Urinary bladder (tissue), 4 donors: ENCODE data around the gene ZNF154. TPM values are rescaled to one million over a fixed set of nuclear protein-coding genes. Genes with fewer than 3 reads are reported as not detected.
A peak's percentile ranks its signal among the peaks of the same experiment; 100 is the strongest.

Experiments used
- DNase-seq: peaks from one replicate; pipeline ENCODE4 v3.0.0-alpha.2; 2015; ENCODE audit errors: extremely low spot score
- H3K27ac ChIP-seq: one replicate; pipeline ENCODE4 v1.5.1; 2013; ENCODE audit warnings: low read depth, mild to moderate bottlenecking, moderate library complexity
- H3K36me3 ChIP-seq: one replicate; pipeline ENCODE4 v1.6.1; 2013; ENCODE audit warnings: mild to moderate bottlenecking, moderate library complexity; ENCODE audit not compliant: insufficient read depth
- H3K4me1 ChIP-seq: one replicate; pipeline ENCODE4 v1.6.1; 2013; ENCODE audit warnings: mild to moderate bottlenecking, moderate library complexity; ENCODE audit not compliant: insufficient read depth
- H3K4me3 ChIP-seq: one replicate; pipeline ENCODE4 v1.5.1; 2013; ENCODE audit warnings: low read depth, low read length
- WGBS: extraction: QIAGEN DNeasy Blood & Tissue Kit; methylation state at CpG from one replicate; pipeline ENCODE4 v1.1.7; 2013; 5-methylcytosine and 5-hydroxymethylcytosine counted together
- polyA plus RNA-seq: library from polyadenylated mRNA; stranded (reverse); fragments of 200-250 nt; gene quantifications from one replicate; pipeline ENCODE4 v1.2.3, GENCODE V29; 2013
- total RNA-seq: library from RNA; depleted of rRNA; stranded (reverse); fragments of >200 nt; gene quantifications from one replicate; pipeline ENCODE4 v1.2.3, GENCODE V29; 2014
- donor health status: healthy with polysubstance abuse.
- donor health status: healthy.

ZNF154 gene
- total and polyA plus RNA-seq, 2 donors = 7.4 to 29.3 TPM

DNA sequence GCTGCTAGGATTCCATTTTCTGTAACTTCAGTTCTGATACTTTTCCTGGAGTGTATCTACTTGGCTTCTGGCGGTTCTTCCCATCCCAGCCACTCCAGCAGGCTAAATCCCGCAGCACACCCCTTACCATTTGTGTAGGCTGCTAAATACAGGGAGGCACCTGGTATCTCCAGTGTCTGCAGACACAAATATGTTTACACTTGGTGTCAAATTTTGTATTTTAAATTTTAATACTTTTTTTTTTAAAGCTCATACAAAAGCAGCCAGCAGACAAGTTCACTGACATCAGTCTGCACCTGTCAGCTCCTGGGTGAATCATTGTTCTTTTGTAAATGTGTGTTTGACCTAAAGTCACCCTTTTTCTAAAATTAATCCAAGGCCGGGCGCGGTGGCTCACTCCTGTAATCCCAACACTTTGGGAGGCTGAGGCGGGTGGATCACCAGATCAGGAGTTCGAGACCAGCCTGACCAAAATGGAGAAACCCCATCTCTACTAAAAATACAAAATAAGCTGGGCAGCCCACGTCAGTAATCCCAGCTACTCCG, 43.7 kb downstream of the ZNF154 start:
- no peak overlapping the region for H3K4me3 ChIP-seq
- no peaks in the 10 kb centered on the region for H3K4me1 ChIP-seq
- H3K36me3 ChIP-seq = no peaks in the 10 kb centered on the region
- WGBS = 79% methylated on average over 9 of the region's 9 CpGs
- no peak overlapping the region for H3K27ac ChIP-seq
- no peak for DNase-seq

DNA sequence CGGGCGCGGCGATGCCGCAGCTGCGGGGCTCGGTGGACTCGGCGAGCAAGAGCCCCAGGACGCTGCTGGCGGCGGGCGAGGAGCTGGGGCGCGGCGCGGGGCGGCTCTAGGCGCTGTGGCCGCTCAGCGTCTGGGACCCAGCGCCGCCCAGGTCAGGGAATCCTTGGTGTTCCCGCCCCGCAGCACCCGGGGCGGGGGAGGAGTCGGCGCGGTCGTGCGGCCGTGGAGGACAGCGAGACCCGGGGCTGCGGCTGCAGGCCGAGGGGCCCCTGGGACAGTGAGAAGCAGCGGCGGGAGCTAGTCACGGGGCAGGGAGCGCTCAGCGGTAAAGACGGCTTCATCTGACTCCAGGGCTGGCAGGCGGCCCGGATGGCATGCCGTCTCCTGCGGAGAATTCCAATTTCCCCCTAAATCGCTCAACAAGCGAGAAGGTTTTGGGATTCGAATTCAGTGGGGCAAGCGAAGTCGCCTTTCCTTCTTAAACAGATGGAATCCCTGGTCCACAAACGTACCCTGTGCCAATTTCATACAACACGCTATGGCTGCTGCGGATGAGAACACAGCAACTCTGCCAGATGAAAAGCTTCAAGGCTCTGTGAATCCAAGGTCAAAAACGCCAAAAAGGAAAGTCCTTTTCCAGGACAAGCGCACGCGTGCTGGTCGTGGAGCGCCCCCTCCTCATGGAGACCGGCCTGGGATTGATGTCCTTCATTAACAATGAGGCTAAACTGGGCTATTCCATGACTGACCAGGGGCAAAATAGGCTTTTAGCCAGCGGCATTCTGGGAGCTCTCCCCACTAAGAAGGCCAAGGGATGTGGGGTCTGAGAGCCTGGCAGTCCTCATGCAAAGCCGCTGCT, 44.5 kb downstream of the ZNF154 start:
- peak; percentile 23 for DNase-seq
- H3K27ac ChIP-seq = peak overlapping the region; percentile 77
- no peaks in the 10 kb centered on the region for H3K4me1 ChIP-seq
- no peaks in the 10 kb centered on the region for H3K36me3 ChIP-seq
- H3K4me3 ChIP-seq = peak overlapping the region; percentile 51
- 2% methylated on average over 64 of the region's 64 CpGs for WGBS

DNA sequence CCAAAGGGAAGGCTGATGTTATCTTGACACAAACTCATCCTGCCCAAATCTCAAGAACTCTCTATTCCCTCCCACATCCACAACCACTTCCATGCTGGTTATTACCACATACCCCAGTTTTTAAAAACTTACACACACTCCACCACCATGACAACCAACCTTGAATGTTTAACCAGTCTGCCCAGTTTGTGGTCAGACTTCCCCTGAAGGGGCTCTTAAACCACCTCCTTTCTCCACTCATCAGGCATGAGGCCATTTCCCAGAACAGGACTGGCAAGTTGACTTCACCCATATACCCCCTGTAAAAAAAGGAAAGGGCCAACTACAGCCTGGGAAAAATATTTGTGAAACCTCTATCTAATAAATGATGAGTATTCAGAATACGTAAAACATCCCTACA, 52.7 kb downstream of the ZNF154 start:
- no peak for DNase-seq
- 79% methylated on average over 1 of the region's 1 CpG for WGBS
- Histone ChIP-seq H3K4me3 (no peak overlapping the region), H3K4me1 (peaks cover 2% of the 10 kb centered on the region), H3K27ac (no peak overlapping the region), H3K36me3 (no peaks in the 10 kb centered on the region)

DNA sequence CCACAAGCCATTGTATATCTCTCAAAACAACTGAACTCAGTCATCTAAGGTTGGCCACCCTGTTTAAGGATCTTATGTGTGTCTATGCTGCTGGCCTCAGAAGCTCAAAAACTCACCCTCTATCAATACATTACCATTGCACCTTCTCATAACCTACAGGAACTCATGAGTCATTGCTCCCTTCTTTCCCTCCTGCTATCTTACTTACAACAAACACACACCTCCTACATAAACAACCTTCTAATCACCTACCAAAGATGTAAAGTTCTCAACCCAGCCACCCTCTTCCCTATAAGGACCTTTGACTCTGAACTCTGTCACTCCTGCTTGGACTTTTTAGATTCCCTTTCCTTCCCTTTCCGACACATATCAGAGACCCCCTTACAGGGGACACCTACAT, 53.6 kb downstream of the ZNF154 start:
- Histone ChIP-seq H3K36me3 (no peaks in the 10 kb centered on the region), H3K4me3 (no peak overlapping the region), H3K27ac (no peak overlapping the region), H3K4me1 (peaks cover 2% of the 10 kb centered on the region)
- WGBS = 40% methylated on average over 1 of the region's 1 CpG
- no peak for DNase-seq

DNA sequence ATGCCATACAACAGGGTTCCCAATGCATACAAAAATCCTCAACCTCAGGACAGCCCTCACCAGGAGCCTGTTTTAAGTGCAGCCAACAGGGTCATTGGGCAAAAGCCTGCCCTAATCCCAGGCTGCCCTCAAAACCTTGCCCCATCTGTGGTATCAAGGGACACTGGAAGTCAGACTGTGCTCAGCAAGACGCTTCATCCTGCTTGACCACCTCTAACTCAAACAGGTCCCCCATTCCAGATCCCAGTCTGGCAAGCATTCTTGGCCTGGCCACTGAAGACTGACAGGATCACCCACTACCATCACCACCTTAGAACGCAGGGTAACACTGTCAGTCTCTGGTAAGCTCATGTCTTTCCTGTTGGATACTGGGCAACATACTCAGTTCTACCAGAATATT, 55.3 kb downstream of the ZNF154 start:
- H3K4me3 ChIP-seq = no peak overlapping the region
- no peak for DNase-seq
- H3K36me3 ChIP-seq = no peaks in the 10 kb centered on the region
- H3K27ac ChIP-seq = no peak overlapping the region
- peaks cover 2% of the 10 kb centered on the region for H3K4me1 ChIP-seq
- WGBS = 83% methylated on average over 2 of the region's 2 CpGs

DNA sequence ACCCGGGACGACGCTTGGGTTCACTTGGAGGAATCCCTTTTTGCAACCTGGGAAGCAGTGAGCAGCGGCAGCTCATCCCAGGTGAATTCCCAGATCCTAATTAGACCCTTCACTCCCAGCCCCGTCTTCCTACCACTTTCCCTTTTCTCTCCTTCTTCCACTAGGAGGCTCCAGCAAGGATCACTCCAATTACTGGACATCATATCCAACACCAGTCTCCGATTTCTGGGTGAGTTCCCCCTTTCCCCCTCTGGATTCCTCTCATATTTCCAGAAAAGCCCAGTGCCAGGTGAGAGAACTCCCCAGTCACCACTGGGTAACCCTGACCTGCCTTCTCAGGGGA, 57.4 kb downstream of the ZNF154 start:
- H3K4me1 ChIP-seq = peaks cover 2% of the 10 kb centered on the region

DNA sequence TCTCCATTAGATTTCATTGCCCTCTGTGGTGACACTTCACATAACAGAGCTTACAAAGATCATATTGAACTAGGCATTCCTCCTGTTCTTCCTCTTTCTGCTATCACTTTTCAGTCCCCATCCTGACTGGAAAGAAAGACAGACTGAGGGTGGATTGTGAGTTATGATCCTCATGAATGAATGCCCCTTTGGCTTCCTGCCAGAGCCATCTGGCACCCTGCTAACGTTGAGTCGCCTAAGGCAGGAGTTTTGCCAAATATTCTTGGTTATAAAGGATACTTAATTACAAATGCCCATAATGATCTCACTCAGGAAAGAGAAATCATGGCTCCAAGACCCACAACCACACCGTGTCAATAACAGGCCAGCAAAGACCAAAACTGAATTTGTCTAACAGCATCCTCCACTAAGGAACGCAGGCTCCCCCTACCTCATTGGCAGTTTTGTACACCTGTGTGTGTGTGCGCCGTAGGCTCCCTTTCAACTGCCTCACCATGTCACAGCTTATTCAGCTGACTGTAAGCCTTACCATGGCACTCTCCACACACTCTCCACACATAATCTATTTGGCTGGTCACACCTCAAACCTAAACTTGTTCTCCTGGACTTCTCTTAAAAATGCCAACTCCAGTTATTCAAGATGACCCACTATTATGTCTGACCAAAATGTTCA, 60.5 kb downstream of the ZNF154 start:
- no peak for DNase-seq
- no peak overlapping the region for H3K27ac ChIP-seq
- H3K4me1 ChIP-seq = peaks cover 2% of the 10 kb centered on the region
- no peak overlapping the region for H3K4me3 ChIP-seq
- H3K36me3 ChIP-seq = no peaks in the 10 kb centered on the region
- 61% methylated on average over 6 of the region's 6 CpGs for WGBS

More for the DNA sequence above, 57.4 kb downstream of the ZNF154 start:
- Histone ChIP-seq H3K27ac (peak overlapping the region; percentile 54), H3K4me3 (peak overlapping the region; percentile 4), H3K36me3 (no peaks in the 10 kb centered on the region)
- WGBS = 43% methylated on average over 6 of the region's 6 CpGs
- DNase-seq = no peak

Other genes with a start within 250 kb of the ZNF154 start
- 25.6 TPM for gene ZNF772, start 231.6 kb downstream of the ZNF154 start, total RNA-seq
- 3.9 TPM for gene ZNF772, start 231.6 kb downstream of the ZNF154 start, polyA plus RNA-seq
- gene ZNF419, start 221.5 kb downstream of the ZNF154 start, total RNA-seq = 16.1 TPM
- 8.0 TPM for gene ZNF419, start 221.5 kb downstream of the ZNF154 start, polyA plus RNA-seq
- gene ZNF773, start 209.3 kb downstream of the ZNF154 start, total RNA-seq = 13.4 TPM
- 7.1 TPM for gene ZNF773, start 209.3 kb downstream of the ZNF154 start, polyA plus RNA-seq
- 14.8 TPM for gene ZNF549, start 181.8 kb downstream of the ZNF154 start, total RNA-seq
- 4.6 TPM for gene ZNF549, start 181.8 kb downstream of the ZNF154 start, polyA plus RNA-seq
- 15.3 TPM for gene ZNF550, start 149.3 kb downstream of the ZNF154 start, total RNA-seq
- 7.2 TPM for gene ZNF550, start 149.3 kb downstream of the ZNF154 start, polyA plus RNA-seq
- gene ZNF416, start 130.3 kb downstream of the ZNF154 start, total RNA-seq = 7.9 TPM
- gene ZNF416, start 130.3 kb downstream of the ZNF154 start, polyA plus RNA-seq = 4.6 TPM
- gene ZIK1, start 125.1 kb downstream of the ZNF154 start, total RNA-seq = 18.8 TPM
- 7.4 TPM for gene ZIK1, start 125.1 kb downstream of the ZNF154 start, polyA plus RNA-seq
- gene ZNF530, start 109.3 kb downstream of the ZNF154 start, total RNA-seq = 4.0 TPM
- 4.1 TPM for gene ZNF530, start 109.3 kb downstream of the ZNF154 start, polyA plus RNA-seq
- gene ZNF134, start 95.0 kb downstream of the ZNF154 start, total RNA-seq = 32.1 TPM
- gene ZNF134, start 95.0 kb downstream of the ZNF154 start, polyA plus RNA-seq = 17.6 TPM
- gene ZNF211, start 76.0 kb downstream of the ZNF154 start, total RNA-seq = 23.8 TPM
- 13.0 TPM for gene ZNF211, start 76.0 kb downstream of the ZNF154 start, polyA plus RNA-seq
- not detected for gene ZSCAN4, start 40.3 kb downstream of the ZNF154 start, total RNA-seq
- gene ZSCAN4, start 40.3 kb downstream of the ZNF154 start, polyA plus RNA-seq = 0.20 TPM
- 17.5 TPM for gene ZNF551, start 27.2 kb downstream of the ZNF154 start, total RNA-seq
- gene ZNF551, start 27.2 kb downstream of the ZNF154 start, polyA plus RNA-seq = 6.1 TPM
- gene ZNF671, start 18.4 kb upstream of the ZNF154 start, total RNA-seq = 11.9 TPM
- 7.8 TPM for gene ZNF671, start 18.4 kb upstream of the ZNF154 start, polyA plus RNA-seq
- 31.1 TPM for gene ZNF776, start 37.6 kb upstream of the ZNF154 start, total RNA-seq
- gene ZNF776, start 37.6 kb upstream of the ZNF154 start, polyA plus RNA-seq = 11.1 TPM
- 33.8 TPM for gene ZNF586, start 60.5 kb upstream of the ZNF154 start, total RNA-seq
- gene ZNF586, start 60.5 kb upstream of the ZNF154 start, polyA plus RNA-seq = 9.2 TPM
- 24.5 TPM for gene ZNF552, start 105.7 kb upstream of the ZNF154 start, total RNA-seq
- 6.5 TPM for gene ZNF552, start 105.7 kb upstream of the ZNF154 start, polyA plus RNA-seq
- 29.1 TPM for gene ZNF587B, start 121.1 kb upstream of the ZNF154 start, total RNA-seq
- gene ZNF587B, start 121.1 kb upstream of the ZNF154 start, polyA plus RNA-seq = 3.8 TPM
- 45.4 TPM for gene ZNF587, start 140.7 kb upstream of the ZNF154 start, total RNA-seq
- gene ZNF587, start 140.7 kb upstream of the ZNF154 start, polyA plus RNA-seq = 7.5 TPM
- 19.2 TPM for gene ZNF814, start 179.8 kb upstream of the ZNF154 start, total RNA-seq
- gene ZNF814, start 179.8 kb upstream of the ZNF154 start, polyA plus RNA-seq = 8.3 TPM
- gene ZNF417, start 207.4 kb upstream of the ZNF154 start, total RNA-seq = 35.6 TPM
- gene ZNF417, start 207.4 kb upstream of the ZNF154 start, polyA plus RNA-seq = 5.1 TPM
- 18.7 TPM for gene ZNF418, start 226.2 kb upstream of the ZNF154 start, total RNA-seq
- 4.5 TPM for gene ZNF418, start 226.2 kb upstream of the ZNF154 start, polyA plus RNA-seq
- gene ZNF256, start 238.5 kb upstream of the ZNF154 start, total RNA-seq = 12.0 TPM
- gene ZNF256, start 238.5 kb upstream of the ZNF154 start, polyA plus RNA-seq = 5.9 TPM